Cardiac muscle cell (in vitro differentiated cells and primary cell): Measurements from ENCODE around the gene CNTRL. TPM values are rescaled to one million over a fixed set of nuclear protein-coding genes. Genes with fewer than 3 reads are reported as not detected.

Experiments used
- DNase-seq, 2 donors: peaks; one replicate each; pipeline versions ENCODE4 v3.0.0 to v3.0.0-alpha.2; 2010 to 2017; ENCODE audit warnings: low read depth in 1 of 2, low spot score in 1 of 2
- H3K27ac ChIP-seq: fragments of 200-600 bp; sonication (generic); 2 replicates; pipeline ENCODE4 v1.5.1; 2016
- H3K27me3 ChIP-seq: fragments of 200-600 bp; sonication (generic); 2 replicates; pipeline ENCODE4 v1.6.0; 2016; ENCODE audit warnings: control low read depth
- H3K36me3 ChIP-seq: fragments of 200-600 bp; sonication (generic); 2 replicates; pipeline ENCODE4 v1.5.1; 2016; ENCODE audit warnings: control low read depth
- H3K4me1 ChIP-seq: fragments of 200-600 bp; sonication (generic); 2 replicates; pipeline ENCODE4 v1.8.1; 2017; ENCODE audit warnings: low read depth, mild to moderate bottlenecking, mixed run types
- H3K4me3 ChIP-seq: fragments of 200-600 bp; sonication (generic); 2 replicates; pipeline ENCODE4 v1.5.1; 2016; ENCODE audit warnings: mild to moderate bottlenecking
- H3K9me3 ChIP-seq: fragments of 200-600 bp; sonication (generic); 2 replicates; pipeline ENCODE4 v1.5.1; 2017; ENCODE audit warnings: low read depth, mild to moderate bottlenecking, control low read depth
- polyA plus RNA-seq: library from polyadenylated mRNA; unstranded; fragments of >200 nt; fragmentation: Nextera tagmentation; extraction: Ambion mirVana; gene quantifications from 2 replicates; pipeline ENCODE4 v1.2.1, GENCODE V29; 2016
- total RNA-seq: library from RNA; depleted of rRNA; stranded (reverse); fragments of >200 nt; gene quantifications from 2 replicates; pipeline ENCODE4 v1.2.3, GENCODE V29; 2016
- TF ChIP-seq, protein P1 (sequence below): IDR thresholded peaks from 2 replicates; pipeline ENCODE4 v1.5.1; 2012; ENCODE audit warnings: low read depth, mild to moderate bottlenecking, low read length

Gene CNTRL
- total and polyA plus RNA-seq, 2 experiments from 2014 or later: 6.3 to 24.6 TPM

DNA sequence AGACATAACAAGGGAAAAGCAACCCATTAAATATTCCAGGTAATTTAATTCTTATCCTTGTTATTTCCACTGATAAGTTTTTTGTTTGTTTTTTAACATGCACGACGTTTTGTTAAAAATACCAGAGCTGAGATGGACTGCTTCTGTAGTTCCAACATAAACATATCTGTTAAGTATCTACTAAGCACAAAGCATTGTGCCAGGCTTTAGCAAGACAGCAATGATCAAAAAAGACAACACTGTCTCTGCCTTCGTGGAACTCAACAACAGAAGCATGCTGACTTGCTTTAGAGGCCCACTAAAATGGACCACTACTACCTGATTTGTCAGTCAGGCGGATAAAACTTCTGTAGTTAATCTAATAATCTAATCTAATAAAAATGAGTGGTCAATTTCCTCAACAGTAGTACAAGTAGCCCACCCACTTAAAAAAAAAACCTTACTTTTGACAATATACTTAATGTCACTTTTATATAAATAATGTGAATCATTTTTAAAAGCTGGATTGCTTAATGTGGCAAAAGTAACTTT lies 123.8 kb downstream of the CNTRL start:
- no peak for DNase-seq
- Histone ChIP-seq H3K4me1 (peaks cover 54% of the 10 kb centered on the region), H3K27me3 (no peaks in the 10 kb centered on the region), H3K4me3 (no peak overlapping the region), H3K9me3 (no peaks in the 10 kb centered on the region), H3K27ac (no peak overlapping the region), H3K36me3 (no peaks in the 10 kb centered on the region)
- TF ChIP-seq, protein P1, sequence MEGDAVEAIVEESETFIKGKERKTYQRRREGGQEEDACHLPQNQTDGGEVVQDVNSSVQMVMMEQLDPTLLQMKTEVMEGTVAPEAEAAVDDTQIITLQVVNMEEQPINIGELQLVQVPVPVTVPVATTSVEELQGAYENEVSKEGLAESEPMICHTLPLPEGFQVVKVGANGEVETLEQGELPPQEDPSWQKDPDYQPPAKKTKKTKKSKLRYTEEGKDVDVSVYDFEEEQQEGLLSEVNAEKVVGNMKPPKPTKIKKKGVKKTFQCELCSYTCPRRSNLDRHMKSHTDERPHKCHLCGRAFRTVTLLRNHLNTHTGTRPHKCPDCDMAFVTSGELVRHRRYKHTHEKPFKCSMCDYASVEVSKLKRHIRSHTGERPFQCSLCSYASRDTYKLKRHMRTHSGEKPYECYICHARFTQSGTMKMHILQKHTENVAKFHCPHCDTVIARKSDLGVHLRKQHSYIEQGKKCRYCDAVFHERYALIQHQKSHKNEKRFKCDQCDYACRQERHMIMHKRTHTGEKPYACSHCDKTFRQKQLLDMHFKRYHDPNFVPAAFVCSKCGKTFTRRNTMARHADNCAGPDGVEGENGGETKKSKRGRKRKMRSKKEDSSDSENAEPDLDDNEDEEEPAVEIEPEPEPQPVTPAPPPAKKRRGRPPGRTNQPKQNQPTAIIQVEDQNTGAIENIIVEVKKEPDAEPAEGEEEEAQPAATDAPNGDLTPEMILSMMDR: no peak

DNA sequence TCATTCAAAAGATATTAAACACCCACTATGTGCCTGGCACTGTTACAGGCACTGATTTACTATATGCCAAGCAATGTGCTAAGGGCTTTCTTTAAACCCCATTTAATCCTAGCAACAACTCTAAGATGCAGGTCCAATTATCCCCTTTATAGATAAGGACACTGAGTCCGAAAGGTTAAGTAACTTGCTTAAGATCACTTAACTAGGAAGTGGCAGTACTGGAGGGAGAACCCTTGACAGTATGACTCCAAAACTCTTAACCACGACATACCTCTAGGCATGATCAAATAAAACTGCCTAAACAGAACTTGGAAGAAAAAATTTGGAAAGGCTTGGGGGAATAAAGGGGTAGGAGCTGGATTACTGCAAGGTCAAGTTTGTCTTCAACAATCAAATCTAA lies 125.2 kb downstream of the CNTRL start:
- TF ChIP-seq, protein P1: no peak
- peak overlapping the region; percentile 99 for H3K4me3 ChIP-seq
- no peaks in the 10 kb centered on the region for H3K27me3 ChIP-seq
- peaks cover 49% of the 10 kb centered on the region for H3K4me1 ChIP-seq
- DNase-seq: peak in 1 of 2 donors; percentile 10
- H3K9me3 ChIP-seq: no peaks in the 10 kb centered on the region
- H3K36me3 ChIP-seq: no peaks in the 10 kb centered on the region
- H3K27ac ChIP-seq: peak overlapping the region; percentile 97

DNA sequence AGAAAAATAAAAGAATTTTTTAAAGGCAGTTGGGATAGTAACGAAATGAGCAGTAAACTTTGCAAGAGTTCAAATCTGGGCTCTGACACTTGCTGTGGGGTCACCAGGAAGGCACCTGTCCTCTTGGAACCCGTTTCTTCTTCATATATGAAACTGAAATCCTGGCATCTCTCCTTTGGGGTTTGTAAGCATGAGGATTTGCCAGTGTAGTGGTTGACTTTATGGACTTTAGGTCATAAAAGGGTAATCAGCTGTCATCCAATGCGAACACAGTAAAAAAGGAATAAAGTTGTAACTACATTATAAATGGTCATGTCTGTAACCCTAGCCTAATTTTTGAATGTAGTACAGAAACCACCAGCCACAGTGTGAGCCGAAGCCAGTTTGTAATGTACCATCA lies 125.6 kb downstream of the CNTRL start:
- peak overlapping the region; percentile 99 for H3K4me3 ChIP-seq
- no peaks in the 10 kb centered on the region for H3K36me3 ChIP-seq
- DNase-seq: no peak
- H3K4me1 ChIP-seq: peaks cover 45% of the 10 kb centered on the region
- H3K27ac ChIP-seq: peak overlapping the region; percentile 97
- H3K27me3 ChIP-seq: no peaks in the 10 kb centered on the region
- H3K9me3 ChIP-seq: no peaks in the 10 kb centered on the region
- TF ChIP-seq, protein P1: no peak

DNA sequence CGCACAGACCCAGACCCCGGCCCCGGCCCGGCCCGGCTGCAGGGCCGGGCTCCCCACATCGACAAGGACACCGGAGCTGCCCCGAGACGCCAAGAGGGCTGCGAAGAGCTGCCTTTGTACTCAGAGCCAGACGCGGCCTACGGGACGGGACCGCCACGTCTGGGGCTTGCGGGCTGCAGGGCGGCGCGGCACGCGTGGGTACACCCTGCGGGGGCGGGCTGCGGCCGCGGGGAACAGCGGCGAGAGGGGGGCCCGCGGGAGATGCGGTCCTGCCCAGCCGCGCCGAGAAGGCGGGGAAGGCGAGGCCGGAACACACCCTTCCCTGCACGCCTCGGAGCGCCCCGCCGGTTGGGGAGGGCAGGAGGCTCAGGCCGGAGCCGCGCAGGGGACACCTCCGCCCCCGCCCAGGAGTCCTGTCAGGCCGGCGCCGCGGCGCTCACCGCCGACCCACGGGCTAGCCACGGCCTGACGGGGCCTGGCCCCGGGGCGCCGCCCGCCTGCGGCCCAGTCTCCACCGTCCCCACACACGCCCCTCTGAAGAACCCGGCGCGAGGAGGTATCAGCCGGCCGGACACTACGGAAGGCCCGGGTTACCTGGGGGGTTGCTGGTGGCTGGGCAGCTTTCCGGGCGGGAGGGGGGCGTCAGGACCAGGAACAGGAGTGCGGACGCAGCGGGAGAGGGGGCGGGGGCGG lies 126.4 kb downstream of the CNTRL start:
- Histone ChIP-seq H3K36me3 (no peaks in the 10 kb centered on the region), H3K27me3 (no peaks in the 10 kb centered on the region), H3K9me3 (no peaks in the 10 kb centered on the region), H3K4me3 (peak overlapping the region; percentile 99), H3K4me1 (peaks cover 36% of the 10 kb centered on the region), H3K27ac (peak overlapping the region; percentile 97)
- DNase-seq: peak; percentile 14 to 65
- TF ChIP-seq, protein P1: no peak

DNA sequence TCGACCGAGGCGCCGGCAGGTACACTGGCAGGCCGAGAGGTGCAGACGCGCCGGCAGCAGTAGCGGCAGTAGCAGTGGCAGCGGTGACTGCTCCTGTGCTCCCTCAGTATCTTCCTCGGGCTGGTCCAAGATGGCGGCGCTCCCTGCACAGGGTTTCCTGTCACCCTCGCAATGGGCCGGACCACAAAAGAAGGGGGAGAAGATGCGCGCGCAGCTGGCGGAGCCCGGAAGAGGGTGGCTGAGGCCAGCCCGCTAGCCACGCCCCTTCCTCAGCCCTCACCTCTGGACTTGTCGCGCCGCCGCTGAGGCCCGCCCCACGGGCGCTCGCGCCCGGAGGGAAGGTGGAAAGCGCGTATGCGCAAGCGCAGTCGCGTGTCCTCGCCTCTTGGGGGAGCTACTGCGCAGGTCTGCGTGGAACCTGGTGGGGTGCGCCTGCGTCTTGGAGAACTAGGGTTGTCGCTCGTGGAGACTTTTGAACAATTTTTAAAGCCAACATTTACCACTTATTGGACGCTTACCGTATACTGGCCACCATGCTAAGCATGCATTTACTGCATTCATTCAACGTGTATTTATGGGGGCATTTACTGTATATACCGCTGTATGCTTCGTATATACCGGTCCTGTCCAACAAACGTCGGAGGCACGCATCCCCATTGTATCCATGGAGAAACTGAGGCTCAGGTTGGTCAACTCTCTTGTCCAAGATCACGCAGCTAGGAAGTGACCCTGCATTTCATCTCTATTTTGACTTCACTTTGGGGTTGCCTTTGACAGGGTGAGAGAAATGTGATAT lies 127.2 kb downstream of the CNTRL start, which contains the start of gene RAB14:
Gene RAB14 (minus strand): TSS at position 132 of the 796 bp plus-strand sequence. CDS start 8,457 bp downstream, outside the sequence.
- TF ChIP-seq, protein P1: peak; percentile 61
- Histone ChIP-seq H3K27me3 (no peaks in the 10 kb centered on the region), H3K4me3 (peak within 1 kb of the TSS; percentile 99), H3K4me1 (peaks cover 34% of the 10 kb centered on the region), H3K36me3 (no peaks in the 10 kb centered on the region), H3K9me3 (no peaks in the 10 kb centered on the region), H3K27ac (peak within 1 kb of the TSS; percentile 97)
- DNase-seq: peak; percentile 99 to 100
